H1 (cell line): Measurements from ENCODE around the gene AP1G2. TPM values are rescaled to one million over a fixed set of nuclear protein-coding genes. Genes with fewer than 3 reads are reported as not detected.

Source experiments
- CHD2 ChIP-seq: IDR thresholded peaks from 2 replicates; pipeline ENCODE4 v1.6.1; 2012; ENCODE audit warnings: low read length, improper control_type of control experiment
- CREB1 ChIP-seq: IDR thresholded peaks from 2 replicates; pipeline ENCODE4 v1.6.1; 2012; ENCODE audit warnings: inconsistent platforms
- EGR1 ChIP-seq: IDR thresholded peaks from 2 replicates; pipeline ENCODE4 v1.6.1; 2011; ENCODE audit warnings: low read depth, low read length, borderline replicate concordance
- EZH2 ChIP-seq: fragments of 200-600 bp; sonication (generic); IDR thresholded peaks from 2 replicates; pipeline ENCODE4 v1.7.1; 2012; ENCODE audit warnings: low read depth, mild to moderate bottlenecking, moderate library complexity, low read length, inconsistent platforms; ENCODE audit not compliant: severe bottlenecking
- FOSL1 ChIP-seq: IDR thresholded peaks from 2 replicates; pipeline ENCODE4 v1.6.1; 2011; ENCODE audit warnings: mild to moderate bottlenecking, low read depth, low read length, moderate library complexity; ENCODE audit not compliant: insufficient read depth
- MAFK ChIP-seq: IDR thresholded peaks from 2 replicates; pipeline ENCODE4 v1.6.1; 2012; ENCODE audit warnings: low read depth, mild to moderate bottlenecking, improper control_type of control experiment, low read length
- PHF8 ChIP-seq: fragments of 200-600 bp; sonication (generic); conservative IDR thresholded peaks from 2 replicates; pipeline ENCODE4 v1.7.1; 2012; ENCODE audit warnings: low read depth, mild to moderate bottlenecking, inconsistent platforms, low read length, moderate library complexity
- SP2 ChIP-seq: IDR thresholded peaks from 2 replicates; pipeline ENCODE4 v1.6.1; 2012; ENCODE audit warnings: mild to moderate bottlenecking, low read length, inconsistent platforms
- SRF ChIP-seq: IDR thresholded peaks from 2 replicates; pipeline ENCODE4 v1.6.1; 2011; ENCODE audit warnings: mild to moderate bottlenecking, low read depth, low read length, moderate library complexity
- TAF7 ChIP-seq: optimal IDR thresholded peaks from 2 replicates; pipeline ENCODE3; 2011; ENCODE audit warnings: low read depth, mild to moderate bottlenecking, inconsistent platforms, low read length, moderate library complexity, borderline replicate concordance
- TEAD4 ChIP-seq: IDR thresholded peaks from 2 replicates; pipeline ENCODE4 v1.6.1; 2012; ENCODE audit warnings: low read depth, low read length, inconsistent platforms, mixed read lengths
- polyA plus RNA-seq, 7 experiments: library from polyadenylated mRNA; depleted of rRNA in 3 of 7; stranded (reverse) in 5 of 7; unstranded in 2 of 7; fragments of >200 nt in 5 of 7; fragments of 200-250 nt in 2 of 7; gene quantifications; 1 replicate in 5 of 7; 2 replicates in 1 of 7; 4 replicates in 1 of 7; pipeline versions ENCODE4 v1.2.1 to v1.2.3, GENCODE V29; 2011 to 2013; ENCODE audit warnings: missing spikeins in 2 of 7, mixed read lengths in 2 of 7
- total RNA-seq: library from RNA; stranded (reverse); fragmentation: NEBNext Ultra II Directional; extraction: Animal tissue kit (Norgen Biotek cat#: 25700); gene quantifications from 2 replicates; pipeline ENCODE4 v1.2.1, GENCODE V29; 2021
- TF ChIP-seq, protein P1 (sequence below): fragments of 300-600 bp; sonication (generic); IDR thresholded peaks from 2 replicates; pipeline ENCODE4 v1.7.1; 2012; ENCODE audit warnings: low read length, moderate library complexity, mild to moderate bottlenecking, inconsistent platforms; ENCODE audit not compliant: insufficient replicate concordance

Gene AP1G2
- total and polyA plus RNA-seq, 2 of the 8 experiments (the other 6 are each of a cell fraction or from before 2014, with no cell fraction given), result 70.9 to 134 TPM

DNA sequence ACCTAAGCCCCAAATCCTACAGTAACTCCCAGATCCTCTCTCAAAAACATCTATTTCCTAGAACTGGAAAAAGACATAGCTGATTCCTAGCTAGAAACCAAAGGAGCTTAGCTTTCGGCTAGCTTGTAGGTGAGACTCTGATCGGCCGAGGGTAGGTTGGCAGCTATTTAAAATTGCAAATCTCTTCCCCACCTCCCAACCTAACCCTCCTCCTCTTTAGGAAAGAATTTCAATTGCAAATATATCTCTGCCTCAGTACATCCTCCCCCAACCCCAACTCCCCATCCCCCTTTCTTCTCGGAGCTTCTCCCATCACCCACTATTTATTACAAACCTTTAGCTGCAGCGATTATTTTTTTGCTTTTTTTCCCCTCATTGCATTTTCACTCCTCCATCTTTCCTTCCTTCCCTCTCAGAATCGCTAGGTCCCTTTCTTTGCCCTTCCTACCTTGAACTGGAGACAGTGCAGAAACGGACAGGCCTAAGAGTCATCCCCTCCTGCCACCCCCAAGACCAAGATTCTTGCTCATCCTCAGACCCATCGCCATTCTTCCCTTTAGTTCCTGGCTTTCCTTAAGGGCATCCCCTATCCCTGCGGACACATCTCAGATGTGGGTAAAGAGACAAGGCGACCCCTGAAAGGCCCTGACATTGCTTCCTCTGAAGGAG, 29.4 kb downstream of the AP1G2 start (continued):
- TF ChIP-seq FOSL1 (no peak), SRF (no peak), MAFK (no peak), TAF7 (peak; percentile 88), TEAD4 (no peak), EGR1 (no peak), SP2 (no peak), CREB1 (no peak), EZH2 (no peak), PHF8 (peak; percentile 58; the same call in 1 of the 2 replicates), CHD2 (no peak)
- TF ChIP-seq, protein P1, sequence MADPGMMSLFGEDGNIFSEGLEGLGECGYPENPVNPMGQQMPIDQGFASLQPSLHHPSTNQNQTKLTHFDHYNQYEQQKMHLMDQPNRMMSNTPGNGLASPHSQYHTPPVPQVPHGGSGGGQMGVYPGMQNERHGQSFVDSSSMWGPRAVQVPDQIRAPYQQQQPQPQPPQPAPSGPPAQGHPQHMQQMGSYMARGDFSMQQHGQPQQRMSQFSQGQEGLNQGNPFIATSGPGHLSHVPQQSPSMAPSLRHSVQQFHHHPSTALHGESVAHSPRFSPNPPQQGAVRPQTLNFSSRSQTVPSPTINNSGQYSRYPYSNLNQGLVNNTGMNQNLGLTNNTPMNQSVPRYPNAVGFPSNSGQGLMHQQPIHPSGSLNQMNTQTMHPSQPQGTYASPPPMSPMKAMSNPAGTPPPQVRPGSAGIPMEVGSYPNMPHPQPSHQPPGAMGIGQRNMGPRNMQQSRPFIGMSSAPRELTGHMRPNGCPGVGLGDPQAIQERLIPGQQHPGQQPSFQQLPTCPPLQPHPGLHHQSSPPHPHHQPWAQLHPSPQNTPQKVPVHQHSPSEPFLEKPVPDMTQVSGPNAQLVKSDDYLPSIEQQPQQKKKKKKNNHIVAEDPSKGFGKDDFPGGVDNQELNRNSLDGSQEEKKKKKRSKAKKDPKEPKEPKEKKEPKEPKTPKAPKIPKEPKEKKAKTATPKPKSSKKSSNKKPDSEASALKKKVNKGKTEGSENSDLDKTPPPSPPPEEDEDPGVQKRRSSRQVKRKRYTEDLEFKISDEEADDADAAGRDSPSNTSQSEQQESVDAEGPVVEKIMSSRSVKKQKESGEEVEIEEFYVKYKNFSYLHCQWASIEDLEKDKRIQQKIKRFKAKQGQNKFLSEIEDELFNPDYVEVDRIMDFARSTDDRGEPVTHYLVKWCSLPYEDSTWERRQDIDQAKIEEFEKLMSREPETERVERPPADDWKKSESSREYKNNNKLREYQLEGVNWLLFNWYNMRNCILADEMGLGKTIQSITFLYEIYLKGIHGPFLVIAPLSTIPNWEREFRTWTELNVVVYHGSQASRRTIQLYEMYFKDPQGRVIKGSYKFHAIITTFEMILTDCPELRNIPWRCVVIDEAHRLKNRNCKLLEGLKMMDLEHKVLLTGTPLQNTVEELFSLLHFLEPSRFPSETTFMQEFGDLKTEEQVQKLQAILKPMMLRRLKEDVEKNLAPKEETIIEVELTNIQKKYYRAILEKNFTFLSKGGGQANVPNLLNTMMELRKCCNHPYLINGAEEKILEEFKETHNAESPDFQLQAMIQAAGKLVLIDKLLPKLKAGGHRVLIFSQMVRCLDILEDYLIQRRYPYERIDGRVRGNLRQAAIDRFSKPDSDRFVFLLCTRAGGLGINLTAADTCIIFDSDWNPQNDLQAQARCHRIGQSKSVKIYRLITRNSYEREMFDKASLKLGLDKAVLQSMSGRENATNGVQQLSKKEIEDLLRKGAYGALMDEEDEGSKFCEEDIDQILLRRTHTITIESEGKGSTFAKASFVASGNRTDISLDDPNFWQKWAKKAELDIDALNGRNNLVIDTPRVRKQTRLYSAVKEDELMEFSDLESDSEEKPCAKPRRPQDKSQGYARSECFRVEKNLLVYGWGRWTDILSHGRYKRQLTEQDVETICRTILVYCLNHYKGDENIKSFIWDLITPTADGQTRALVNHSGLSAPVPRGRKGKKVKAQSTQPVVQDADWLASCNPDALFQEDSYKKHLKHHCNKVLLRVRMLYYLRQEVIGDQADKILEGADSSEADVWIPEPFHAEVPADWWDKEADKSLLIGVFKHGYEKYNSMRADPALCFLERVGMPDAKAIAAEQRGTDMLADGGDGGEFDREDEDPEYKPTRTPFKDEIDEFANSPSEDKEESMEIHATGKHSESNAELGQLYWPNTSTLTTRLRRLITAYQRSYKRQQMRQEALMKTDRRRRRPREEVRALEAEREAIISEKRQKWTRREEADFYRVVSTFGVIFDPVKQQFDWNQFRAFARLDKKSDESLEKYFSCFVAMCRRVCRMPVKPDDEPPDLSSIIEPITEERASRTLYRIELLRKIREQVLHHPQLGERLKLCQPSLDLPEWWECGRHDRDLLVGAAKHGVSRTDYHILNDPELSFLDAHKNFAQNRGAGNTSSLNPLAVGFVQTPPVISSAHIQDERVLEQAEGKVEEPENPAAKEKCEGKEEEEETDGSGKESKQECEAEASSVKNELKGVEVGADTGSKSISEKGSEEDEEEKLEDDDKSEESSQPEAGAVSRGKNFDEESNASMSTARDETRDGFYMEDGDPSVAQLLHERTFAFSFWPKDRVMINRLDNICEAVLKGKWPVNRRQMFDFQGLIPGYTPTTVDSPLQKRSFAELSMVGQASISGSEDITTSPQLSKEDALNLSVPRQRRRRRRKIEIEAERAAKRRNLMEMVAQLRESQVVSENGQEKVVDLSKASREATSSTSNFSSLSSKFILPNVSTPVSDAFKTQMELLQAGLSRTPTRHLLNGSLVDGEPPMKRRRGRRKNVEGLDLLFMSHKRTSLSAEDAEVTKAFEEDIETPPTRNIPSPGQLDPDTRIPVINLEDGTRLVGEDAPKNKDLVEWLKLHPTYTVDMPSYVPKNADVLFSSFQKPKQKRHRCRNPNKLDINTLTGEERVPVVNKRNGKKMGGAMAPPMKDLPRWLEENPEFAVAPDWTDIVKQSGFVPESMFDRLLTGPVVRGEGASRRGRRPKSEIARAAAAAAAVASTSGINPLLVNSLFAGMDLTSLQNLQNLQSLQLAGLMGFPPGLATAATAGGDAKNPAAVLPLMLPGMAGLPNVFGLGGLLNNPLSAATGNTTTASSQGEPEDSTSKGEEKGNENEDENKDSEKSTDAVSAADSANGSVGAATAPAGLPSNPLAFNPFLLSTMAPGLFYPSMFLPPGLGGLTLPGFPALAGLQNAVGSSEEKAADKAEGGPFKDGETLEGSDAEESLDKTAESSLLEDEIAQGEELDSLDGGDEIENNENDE, result peak; percentile 60
